ENCODE data around the gene CRACR2A.

Gene CRACR2A

GRCh38 chr12:3646561-3647241 lies 106.2 kb downstream of the CRACR2A start:
- no peak for DNase-seq

- DNase-seq, result no peak
Measured at GRCh38 chr12:3645091-3645490, 107.8 kb downstream of the CRACR2A start.

- DNase-seq, result no peak
Measured at GRCh38 chr12:3644104-3644503, 108.8 kb downstream of the CRACR2A start.

- DNase-seq, result no peak
Measured at GRCh38 chr12:3641428-3642018, 111.4 kb downstream of the CRACR2A start.

GRCh38 chr12:3636328-3636727 lies 116.6 kb downstream of the CRACR2A start:
- DNase-seq, result no peak

- no peak for DNase-seq
Measured at GRCh38 chr12:3634348-3634747, 118.6 kb downstream of the CRACR2A start.

GRCh38 chr12:3633396-3633795 lies 119.5 kb downstream of the CRACR2A start:
- no peak for DNase-seq

- DNase-seq, result no peak
Measured at GRCh38 chr12:3632754-3633153, 120.2 kb downstream of the CRACR2A start.

- no peak for DNase-seq
Measured at GRCh38 chr12:3632256-3632655, 120.7 kb downstream of the CRACR2A start.

GRCh38 chr12:3631759-3632158 lies 121.2 kb downstream of the CRACR2A start:
- no peak for DNase-seq

GRCh38 chr12:3631272-3631637 lies 121.7 kb downstream of the CRACR2A start:
- DNase-seq, result no peak

- no peak for DNase-seq
Measured at GRCh38 chr12:3630621-3631271, 122.2 kb downstream of the CRACR2A start.

- no peak for DNase-seq
Measured at GRCh38 chr12:3630111-3630510, 122.8 kb downstream of the CRACR2A start.

- no peak for DNase-seq
Measured at GRCh38 chr12:3629057-3629830, 123.7 kb downstream of the CRACR2A start.

GRCh38 chr12:3628629-3629028 lies 124.3 kb downstream of the CRACR2A start:
- no peak for DNase-seq

GRCh38 chr12:3627336-3627735 lies 125.6 kb downstream of the CRACR2A start:
- DNase-seq, result no peak

- no peak for DNase-seq
Measured at GRCh38 chr12:3624273-3624672, 128.6 kb downstream of the CRACR2A start.

GRCh38 chr12:3622822-3623690 lies 129.9 kb downstream of the CRACR2A start:
- DNase-seq, result peak; percentile 58 to 80

GRCh38 chr12:3622021-3622821 lies 130.7 kb downstream of the CRACR2A start:
- DNase-seq, result no peak

GRCh38 chr12:3620856-3621255 lies 132.1 kb downstream of the CRACR2A start:
- no peak for DNase-seq

GRCh38 chr12:3617565-3617964 lies 135.3 kb downstream of the CRACR2A start:
- DNase-seq, result no peak

- DNase-seq, result no peak
Measured at GRCh38 chr12:3615862-3616261, 137.0 kb downstream of the CRACR2A start.

Data from inflammatory macrophage (primary cell).